ENCODE measurements around the gene TIAM1.

TIAM1 gene

DNA sequence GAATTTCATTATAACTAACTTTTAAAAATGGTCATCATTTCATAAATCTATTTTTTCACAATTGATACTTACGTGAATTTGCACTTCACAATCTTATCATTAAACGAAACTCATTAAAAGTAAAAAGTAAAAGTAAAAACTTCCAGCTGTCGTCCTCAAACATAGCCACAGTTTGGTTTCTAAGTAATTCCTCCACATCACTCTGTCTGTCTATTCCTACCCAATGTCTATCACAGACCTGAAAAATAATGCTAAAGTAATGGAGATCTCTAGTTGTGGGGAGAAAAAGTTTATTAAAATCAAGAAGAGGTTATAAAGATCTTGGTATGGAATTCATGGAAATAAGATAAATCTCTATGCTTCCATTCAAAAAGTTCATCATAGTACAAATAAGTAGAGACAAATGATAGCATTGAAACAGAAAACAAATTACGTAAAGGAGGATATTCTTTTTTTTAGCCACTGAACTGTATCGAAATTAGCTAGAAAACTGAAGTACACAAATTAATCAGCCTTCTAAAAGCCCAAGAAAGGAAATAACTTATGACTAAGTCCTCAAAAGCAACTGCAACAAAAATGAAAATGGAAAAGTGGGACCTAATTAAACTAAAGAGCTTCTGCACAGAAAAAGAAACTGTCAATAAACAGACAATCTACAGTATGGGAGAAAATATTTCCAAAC, 148.6 kb downstream of the TIAM1 start:
- Histone ChIP-seq H3K27me3 (replicated peaks in 2 of 5; ENCODE audit: control insufficient read depth in 4 of 5, insufficient read depth in 5 of 5, low read length in 4 of 5) (no peaks in the 10 kb centered on the region), H3K27ac (ENCODE audit: insufficient read depth in 1 of 2, low read depth in 1 of 2, low read length in 2 of 2, poor library complexity in 1 of 2, severe bottlenecking in 2 of 2) (no peak overlapping the region), H3K4me1 (ENCODE audit: control extremely low read depth in 1 of 4, control insufficient read depth in 4 of 4, insufficient read depth in 4 of 4, low read length in 3 of 4) (peaks cover 0 to 3% (median 0%) of the 10 kb centered on the region in 4 experiments), H3K4me3 (ENCODE audit: control insufficient read depth in 1 of 7, extremely low read depth in 1 of 7, insufficient read depth in 4 of 7, low read depth in 2 of 7, low read length in 6 of 7) (no peak overlapping the region), H3K36me3 (ENCODE audit: control insufficient read depth in 4 of 4, insufficient read depth in 4 of 4, low read length in 3 of 4) (peaks cover 0 to 16% (median under 1%) of the 10 kb centered on the region in 4 experiments), H3K9me3 (ENCODE audit: control extremely low read depth in 1 of 5, control insufficient read depth in 4 of 5, insufficient read depth in 2 of 5, low read depth in 1 of 5, low read length in 4 of 5) (no peaks in the 10 kb centered on the region)
- POLR2A ChIA-PET: no interaction called here
- WGBS (ENCODE audit: insufficient coverage): no CpG with 5 or more reads among the region's 5 CpGs
- CTCF ChIA-PET: interaction anchor here (1.3 to 8.4 kb wide), 2 partner anchors 19 to 386 kb away, joined by 3 to 75 read pairs; no protein-coding TSS in a partner anchor
- no peak for DNase-seq

- Histone ChIP-seq H3K27ac (ENCODE audit: insufficient read depth in 1 of 2, low read depth in 1 of 2, low read length in 2 of 2, poor library complexity in 1 of 2, severe bottlenecking in 2 of 2) (no peak overlapping the region), H3K4me1 (ENCODE audit: control extremely low read depth in 1 of 4, control insufficient read depth in 4 of 4, insufficient read depth in 4 of 4, low read length in 3 of 4) (no peaks in the 10 kb centered on the region), H3K4me3 (ENCODE audit: control insufficient read depth in 1 of 7, extremely low read depth in 1 of 7, insufficient read depth in 4 of 7, low read depth in 2 of 7, low read length in 6 of 7) (no peak overlapping the region), H3K27me3 (replicated peaks in 2 of 5; ENCODE audit: control insufficient read depth in 4 of 5, insufficient read depth in 5 of 5, low read length in 4 of 5) (no peaks in the 10 kb centered on the region), H3K9me3 (ENCODE audit: control extremely low read depth in 1 of 5, control insufficient read depth in 4 of 5, insufficient read depth in 2 of 5, low read depth in 1 of 5, low read length in 4 of 5) (no peaks in the 10 kb centered on the region), H3K36me3 (ENCODE audit: control insufficient read depth in 4 of 4, insufficient read depth in 4 of 4, low read length in 3 of 4) (peaks cover 0 to 16% (median under 1%) of the 10 kb centered on the region in 4 experiments)
- POLR2A ChIA-PET: no interaction called here
- 100% methylated on average over 1 of the region's 5 CpGs for WGBS (ENCODE audit: insufficient coverage)
- CTCF ChIA-PET: interaction anchor here (0.8 to 8.4 kb wide), 3 partner anchors 18 to 387 kb away, joined by 3 to 75 read pairs (median 3); no protein-coding TSS in a partner anchor
- DNase-seq: no peak
Observed at GRCh38 chr21:31194510-31195293, 149.4 kb downstream of the TIAM1 start.

GRCh38 chr21:31193761-31194160, 150.3 kb downstream of the TIAM1 start:
- Histone ChIP-seq H3K27me3 (replicated peaks in 2 of 5; ENCODE audit: control insufficient read depth in 4 of 5, insufficient read depth in 5 of 5, low read length in 4 of 5) (no peaks in the 10 kb centered on the region), H3K9me3 (ENCODE audit: control extremely low read depth in 1 of 5, control insufficient read depth in 4 of 5, insufficient read depth in 2 of 5, low read depth in 1 of 5, low read length in 4 of 5) (no peaks in the 10 kb centered on the region), H3K4me1 (ENCODE audit: control extremely low read depth in 1 of 4, control insufficient read depth in 4 of 4, insufficient read depth in 4 of 4, low read length in 3 of 4) (no peaks in the 10 kb centered on the region), H3K4me3 (ENCODE audit: control insufficient read depth in 1 of 7, extremely low read depth in 1 of 7, insufficient read depth in 4 of 7, low read depth in 2 of 7, low read length in 6 of 7) (no peak overlapping the region), H3K27ac (ENCODE audit: insufficient read depth in 1 of 2, low read depth in 1 of 2, low read length in 2 of 2, poor library complexity in 1 of 2, severe bottlenecking in 2 of 2) (no peak overlapping the region), H3K36me3 (ENCODE audit: control insufficient read depth in 4 of 4, insufficient read depth in 4 of 4, low read length in 3 of 4) (peaks cover 0 to 16% (median under 1%) of the 10 kb centered on the region in 4 experiments)
- WGBS (ENCODE audit: insufficient coverage): 96% methylated on average over 8 of the region's 12 CpGs
- no peak for DNase-seq
- ChIA-PET CTCF (interaction anchor here (0.9 to 8.4 kb wide), 2 partner anchors 92 to 388 kb away, joined by 3 to 75 read pairs; no protein-coding TSS in a partner anchor), POLR2A (no interaction called here)

- ChIA-PET POLR2A (no interaction called here), CTCF (interaction anchor here (0.9 to 2.1 kb wide), 3 partner anchors 7 to 389 kb away, joined by 4 to 6 read pairs (median 6); no protein-coding TSS in a partner anchor)
- H3K27ac ChIP-seq (ENCODE audit: insufficient read depth in 1 of 2, low read depth in 1 of 2, low read length in 2 of 2, poor library complexity in 1 of 2, severe bottlenecking in 2 of 2): no peak overlapping the region
- H3K4me3 ChIP-seq (ENCODE audit: control insufficient read depth in 1 of 7, extremely low read depth in 1 of 7, insufficient read depth in 4 of 7, low read depth in 2 of 7, low read length in 6 of 7): no peak overlapping the region
- H3K9me3 ChIP-seq (ENCODE audit: control extremely low read depth in 1 of 5, control insufficient read depth in 4 of 5, insufficient read depth in 2 of 5, low read depth in 1 of 5, low read length in 4 of 5): no peaks in the 10 kb centered on the region
- DNase-seq: no peak
- H3K27me3 ChIP-seq (replicated peaks in 2 of 5; ENCODE audit: control insufficient read depth in 4 of 5, insufficient read depth in 5 of 5, low read length in 4 of 5): no peaks in the 10 kb centered on the region
- WGBS (ENCODE audit: insufficient coverage): no CpG with 5 or more reads among the region's 3 CpGs
- no peaks in the 10 kb centered on the region for H3K4me1 ChIP-seq (ENCODE audit: control extremely low read depth in 1 of 4, control insufficient read depth in 4 of 4, insufficient read depth in 4 of 4, low read length in 3 of 4)
- peaks cover 0 to 19% (median under 1%) of the 10 kb centered on the region in 4 experiments for H3K36me3 ChIP-seq (ENCODE audit: control insufficient read depth in 4 of 4, insufficient read depth in 4 of 4, low read length in 3 of 4)
Observed at GRCh38 chr21:31191553-31191952, 152.5 kb downstream of the TIAM1 start.

DNA sequence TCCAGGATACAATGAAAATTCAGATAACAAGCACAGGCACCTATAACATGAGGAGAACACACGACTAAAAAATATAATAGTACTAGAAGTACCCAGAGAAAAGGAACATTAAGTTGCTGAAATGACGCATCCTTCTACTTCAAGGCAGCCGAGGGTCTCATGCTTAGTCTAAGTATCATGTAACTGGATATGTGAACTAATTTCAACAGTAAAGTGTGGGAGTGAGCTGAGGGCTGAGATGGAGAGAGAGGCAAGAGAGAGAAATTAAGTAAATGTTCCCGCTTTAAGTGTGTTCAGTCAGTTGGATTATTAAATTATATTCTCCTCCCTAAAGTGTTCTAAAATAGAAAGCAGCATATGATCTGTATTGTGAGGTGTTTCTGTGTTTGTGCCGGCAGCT, 153.5 kb downstream of the TIAM1 start:
- ChIA-PET CTCF (interaction anchor here (0.9 to 2.1 kb wide), 2 partner anchors 8 to 12 kb away, joined by 3 to 6 read pairs; no protein-coding TSS in a partner anchor), POLR2A (interaction anchor here (0.6 kb wide), 1 partner anchor 76 kb away, joined by 3 read pairs; no protein-coding TSS in a partner anchor)
- Histone ChIP-seq H3K36me3 (ENCODE audit: control insufficient read depth in 4 of 4, insufficient read depth in 4 of 4, low read length in 3 of 4) (peaks cover 0 to 23% (median under 1%) of the 10 kb centered on the region in 4 experiments), H3K27ac (ENCODE audit: insufficient read depth in 1 of 2, low read depth in 1 of 2, low read length in 2 of 2, poor library complexity in 1 of 2, severe bottlenecking in 2 of 2) (no peak overlapping the region), H3K4me3 (ENCODE audit: control insufficient read depth in 1 of 7, extremely low read depth in 1 of 7, insufficient read depth in 4 of 7, low read depth in 2 of 7, low read length in 6 of 7) (no peak overlapping the region), H3K27me3 (replicated peaks in 2 of 5; ENCODE audit: control insufficient read depth in 4 of 5, insufficient read depth in 5 of 5, low read length in 4 of 5) (no peaks in the 10 kb centered on the region), H3K4me1 (ENCODE audit: control extremely low read depth in 1 of 4, control insufficient read depth in 4 of 4, insufficient read depth in 4 of 4, low read length in 3 of 4) (no peaks in the 10 kb centered on the region), H3K9me3 (ENCODE audit: control extremely low read depth in 1 of 5, control insufficient read depth in 4 of 5, insufficient read depth in 2 of 5, low read depth in 1 of 5, low read length in 4 of 5) (no peaks in the 10 kb centered on the region)
- no peak for DNase-seq
- 100% methylated on average over 2 of the region's 5 CpGs for WGBS (ENCODE audit: insufficient coverage)

DNA sequence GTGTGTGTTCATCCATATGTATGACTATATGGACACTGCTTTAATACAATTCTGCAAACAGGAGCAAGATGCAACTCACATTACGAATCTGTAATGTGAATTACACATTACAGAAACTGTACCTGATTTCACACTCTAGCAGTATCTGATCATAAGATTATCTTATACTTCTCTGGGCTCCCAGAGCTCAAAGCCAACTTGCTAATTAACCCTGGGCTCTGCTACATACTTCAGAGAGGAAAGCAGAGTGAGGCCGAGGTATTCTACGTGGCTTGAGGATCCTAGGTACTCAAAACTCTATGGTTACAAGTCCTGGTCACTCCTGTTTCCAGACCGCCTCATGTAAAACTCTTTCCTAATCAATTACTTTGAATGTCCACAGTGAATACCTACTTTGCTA, 156.6 kb downstream of the TIAM1 start:
- 100% methylated on average over 2 of the region's 4 CpGs for WGBS (ENCODE audit: insufficient coverage)
- no peak overlapping the region for H3K27ac ChIP-seq (ENCODE audit: insufficient read depth in 1 of 2, low read depth in 1 of 2, low read length in 2 of 2, poor library complexity in 1 of 2, severe bottlenecking in 2 of 2)
- POLR2A ChIA-PET: no interaction called here
- no peaks in the 10 kb centered on the region for H3K27me3 ChIP-seq (replicated peaks in 2 of 5; ENCODE audit: control insufficient read depth in 4 of 5, insufficient read depth in 5 of 5, low read length in 4 of 5)
- H3K9me3 ChIP-seq (ENCODE audit: control extremely low read depth in 1 of 5, control insufficient read depth in 4 of 5, insufficient read depth in 2 of 5, low read depth in 1 of 5, low read length in 4 of 5): no peaks in the 10 kb centered on the region
- no peak overlapping the region for H3K4me3 ChIP-seq (ENCODE audit: control insufficient read depth in 1 of 7, extremely low read depth in 1 of 7, insufficient read depth in 4 of 7, low read depth in 2 of 7, low read length in 6 of 7)
- H3K4me1 ChIP-seq (ENCODE audit: control extremely low read depth in 1 of 4, control insufficient read depth in 4 of 4, insufficient read depth in 4 of 4, low read length in 3 of 4): peaks cover 0 to 4% (median 0%) of the 10 kb centered on the region in 4 experiments
- CTCF ChIA-PET: interaction anchor here (0.6 to 0.8 kb wide), 2 partner anchors 11 to 393 kb away, joined by 3 to 4 read pairs; no protein-coding TSS in a partner anchor
- H3K36me3 ChIP-seq (ENCODE audit: control insufficient read depth in 4 of 4, insufficient read depth in 4 of 4, low read length in 3 of 4): peaks cover 0 to 16% (median 0%) of the 10 kb centered on the region in 4 experiments
- DNase-seq: no peak

All from common myeloid progenitor, CD34-positive (primary cell).